Activated T-cell treated with anti-CD3 and anti-CD28 coated beads, Interleukin-2, amount 50 U/mL, for 4 hours (primary cell): ENCODE data around the gene OR2T27. TPM values are rescaled to one million over a fixed set of nuclear protein-coding genes. Genes with fewer than 3 reads are reported as not detected.
"Not testable (repeated sequence)": the region's sequence is repeated elsewhere in the genome, so short reads cannot be mapped to it uniquely, and the experiment has no call there.

ENCODE experiments used
- ATAC-seq, 2 donors: fragments of 200-7000 bp; cut with Tn5 transposase; one replicate each; pipeline ENCODE4 v1.10.0; 2021
- DNase-seq: peaks from one replicate; pipeline ENCODE4 v3.0.0-alpha.2; 2020
- H3K27me3 Mint-ChIP-seq: one replicate; pipeline ENCODE4 v1.8.0; 2021; ENCODE audit warnings: low read depth, mixed read lengths
- H3K36me3 Mint-ChIP-seq: one replicate; pipeline ENCODE4 v1.8.0; 2022; ENCODE audit warnings: mixed read lengths; ENCODE audit not compliant: insufficient read depth
- H3K4me1 Mint-ChIP-seq: one replicate; pipeline ENCODE4 v1.8.0; 2021; ENCODE audit warnings: low read depth, mixed read lengths
- H3K4me3 Mint-ChIP-seq: one replicate; pipeline ENCODE4 v1.8.0; 2021; ENCODE audit warnings: mild to moderate bottlenecking, moderate library complexity, mixed read lengths
- H3K9me3 Mint-ChIP-seq: one replicate; pipeline ENCODE4 v1.8.0; 2021; ENCODE audit warnings: mixed read lengths
- total RNA-seq, 3 donors: library from RNA; stranded (reverse); gene quantifications; one replicate each; pipeline ENCODE4 v1.2.1, GENCODE V29; 2021

The OR2T27 gene, protein sequence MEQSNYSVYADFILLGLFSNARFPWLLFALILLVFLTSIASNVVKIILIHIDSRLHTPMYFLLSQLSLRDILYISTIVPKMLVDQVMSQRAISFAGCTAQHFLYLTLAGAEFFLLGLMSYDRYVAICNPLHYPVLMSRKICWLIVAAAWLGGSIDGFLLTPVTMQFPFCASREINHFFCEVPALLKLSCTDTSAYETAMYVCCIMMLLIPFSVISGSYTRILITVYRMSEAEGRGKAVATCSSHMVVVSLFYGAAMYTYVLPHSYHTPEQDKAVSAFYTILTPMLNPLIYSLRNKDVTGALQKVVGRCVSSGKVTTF
- total RNA-seq, result not detected

DNA sequence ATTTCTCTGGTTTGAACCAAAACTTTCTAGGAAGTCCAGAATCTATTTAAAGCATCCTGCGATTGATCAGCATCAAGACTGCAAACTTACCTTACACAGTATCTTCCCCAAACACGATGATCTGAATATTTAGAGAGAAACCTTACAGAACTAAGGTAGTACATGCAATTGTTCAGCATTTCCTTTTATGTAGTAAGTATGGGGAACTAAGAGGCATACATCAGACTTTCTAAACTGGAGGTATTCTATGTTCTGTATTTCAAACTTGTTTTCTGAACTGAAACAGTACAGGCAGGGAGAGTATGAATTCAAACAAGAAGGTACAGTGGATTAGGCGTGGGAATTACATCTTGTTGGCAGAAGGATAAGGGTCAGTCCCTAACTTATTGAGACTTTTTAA, at the start of gene OR2T27:
OR2T27 (minus strand) TSS at position 175 of the 400 bp plus-strand sequence. CDS start 4,644 bp downstream, outside the sequence.
- not testable (repeated sequence) for H3K36me3 Mint-ChIP-seq, H3K4me3 Mint-ChIP-seq, H3K9me3 Mint-ChIP-seq, DNase-seq, ATAC-seq, H3K4me1 Mint-ChIP-seq, H3K27me3 Mint-ChIP-seq

GRCh38 chr1:248704606-248705005, 49.3 kb upstream of the OR2T27 start:
- Mint-ChIP-seq H3K4me1 (no peaks in the 10 kb centered on the region), H3K36me3 (no peaks in the 10 kb centered on the region), H3K4me3 (no peak overlapping the region), H3K9me3 (no peaks in the 10 kb centered on the region), H3K27me3 (peaks cover 22% of the 10 kb centered on the region)
- no peak for DNase-seq
- no peak for ATAC-seq

GRCh38 chr1:248703674-248704073, 48.3 kb upstream of the OR2T27 start:
- H3K27me3 Mint-ChIP-seq, result peaks cover 19% of the 10 kb centered on the region
- no peaks in the 10 kb centered on the region for H3K9me3 Mint-ChIP-seq
- H3K4me1 Mint-ChIP-seq, result no peaks in the 10 kb centered on the region
- DNase-seq (no peak), ATAC-seq (no peak)
- no peak overlapping the region for H3K4me3 Mint-ChIP-seq
- H3K36me3 Mint-ChIP-seq, result no peaks in the 10 kb centered on the region

DNA sequence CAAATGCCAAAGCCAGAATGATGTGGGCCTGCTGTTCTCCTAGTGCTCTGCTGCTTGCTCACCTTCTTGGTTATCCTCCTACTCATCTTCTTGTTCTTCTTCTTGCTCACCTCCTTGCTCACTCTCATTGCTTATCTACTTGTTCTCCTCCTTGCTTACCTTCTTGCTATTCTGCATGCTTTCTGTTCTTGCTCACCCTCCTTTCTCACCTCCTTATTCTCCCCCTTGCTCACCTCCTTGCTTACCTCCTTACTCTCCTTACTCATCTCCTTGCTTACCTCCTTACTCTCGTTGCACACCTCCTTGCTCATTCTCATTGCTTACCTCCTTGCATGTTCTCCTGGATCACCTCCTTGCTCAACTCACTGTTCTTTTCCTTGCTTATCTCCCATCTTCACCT, 47.4 kb upstream of the OR2T27 start, which contains the start of gene OR14I1:
OR14I1 (minus strand) TSS at position 53 of the 400 bp plus-strand sequence.
- DNase-seq (no peak), ATAC-seq (no peak)
- Mint-ChIP-seq H3K4me1 (no peaks in the 10 kb centered on the region), H3K9me3 (no peaks in the 10 kb centered on the region), H3K36me3 (no peaks in the 10 kb centered on the region), H3K27me3 (peaks cover 13% of the 10 kb centered on the region), H3K4me3 (no peak within 1 kb of the TSS)

- Mint-ChIP-seq H3K36me3 (no peaks in the 10 kb centered on the region), H3K27me3 (peaks cover 7% of the 10 kb centered on the region), H3K4me1 (no peaks in the 10 kb centered on the region), H3K4me3 (no peak overlapping the region), H3K9me3 (no peaks in the 10 kb centered on the region)
- ATAC-seq (no peak), DNase-seq (no peak)
Measured at GRCh38 chr1:248699099-248699498, 43.8 kb upstream of the OR2T27 start.

- no peak for ATAC-seq
- Mint-ChIP-seq H3K27me3 (peaks cover 7% of the 10 kb centered on the region), H3K4me3 (no peak overlapping the region)
Measured at GRCh38 chr1:248697907-248698306, 42.6 kb upstream of the OR2T27 start.

DNA sequence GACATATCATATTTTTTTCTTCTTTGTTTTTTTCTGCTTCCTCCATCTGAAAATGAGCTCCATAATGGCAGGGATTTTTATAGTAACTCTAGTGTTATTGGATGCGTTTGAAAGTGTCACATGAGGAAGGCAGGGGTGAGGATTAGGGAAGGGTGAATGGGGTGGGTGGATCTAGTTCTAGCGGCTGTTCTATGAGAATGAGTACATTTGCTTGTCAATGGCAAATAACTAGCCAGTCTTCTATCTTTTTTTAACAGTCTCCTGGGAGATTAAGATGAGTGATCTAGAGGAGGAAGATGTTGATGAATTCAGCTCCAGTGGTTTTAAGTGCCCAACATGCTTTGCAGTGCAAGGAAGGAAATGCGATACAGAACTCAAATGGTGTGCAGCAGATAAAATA, 41.4 kb upstream of the OR2T27 start:
- no peak overlapping the region for H3K4me3 Mint-ChIP-seq
- ATAC-seq, result no peak
- H3K36me3 Mint-ChIP-seq, result no peaks in the 10 kb centered on the region
- DNase-seq, result no peak
- no peaks in the 10 kb centered on the region for H3K4me1 Mint-ChIP-seq
- peaks cover 7% of the 10 kb centered on the region for H3K27me3 Mint-ChIP-seq
- H3K9me3 Mint-ChIP-seq, result no peaks in the 10 kb centered on the region

More at GRCh38 chr1:248697907-248698306, 42.6 kb upstream of the OR2T27 start:
- Mint-ChIP-seq H3K4me1 (no peaks in the 10 kb centered on the region), H3K9me3 (no peaks in the 10 kb centered on the region), H3K36me3 (no peaks in the 10 kb centered on the region)
- no peak for DNase-seq

- Mint-ChIP-seq H3K27me3 (peaks cover 7% of the 10 kb centered on the region), H3K36me3 (no peaks in the 10 kb centered on the region), H3K4me1 (no peaks in the 10 kb centered on the region), H3K9me3 (no peaks in the 10 kb centered on the region), H3K4me3 (no peak overlapping the region)
- no peak for DNase-seq
- no peak for ATAC-seq
Measured at GRCh38 chr1:248696261-248696660, 40.9 kb upstream of the OR2T27 start.

DNA sequence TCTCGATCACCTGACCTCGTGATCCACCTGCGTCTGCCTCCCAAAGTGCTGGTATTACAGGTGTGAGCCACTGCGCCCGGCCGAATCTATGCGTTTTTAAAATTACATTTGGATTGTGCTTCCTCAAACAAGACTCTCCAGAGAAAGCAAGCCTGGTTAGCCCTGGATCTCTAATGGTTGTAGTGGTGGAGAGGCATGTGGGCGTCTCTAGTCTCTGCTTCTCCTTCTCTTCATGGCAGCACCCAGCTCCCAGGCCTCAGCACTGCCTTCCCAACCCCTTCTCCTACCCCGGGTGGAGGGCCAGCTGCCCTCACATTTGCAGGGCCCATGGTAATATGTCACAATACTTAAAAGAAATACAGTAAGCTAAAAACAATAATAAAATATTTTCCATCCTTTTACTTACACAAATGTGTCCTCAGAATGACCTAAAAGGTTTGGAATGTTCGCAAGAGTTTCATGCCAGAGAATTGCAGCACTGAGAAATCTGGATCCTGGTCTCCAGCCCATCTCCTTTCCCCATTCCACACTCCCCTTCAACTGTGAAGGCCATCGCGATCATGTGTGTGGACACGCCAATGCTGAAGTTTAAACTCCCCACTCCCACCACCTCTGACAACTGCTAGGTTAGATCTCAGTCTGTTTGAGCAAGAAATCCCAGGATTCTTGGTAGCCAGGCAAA, 40.3 kb upstream of the OR2T27 start:
- DNase-seq (no peak), ATAC-seq (no peak)
- H3K4me3 Mint-ChIP-seq, result no peak overlapping the region
- H3K27me3 Mint-ChIP-seq, result peaks cover 7% of the 10 kb centered on the region
- H3K9me3 Mint-ChIP-seq, result peaks cover 3% of the 10 kb centered on the region
- no peaks in the 10 kb centered on the region for H3K36me3 Mint-ChIP-seq
- no peaks in the 10 kb centered on the region for H3K4me1 Mint-ChIP-seq

GRCh38 chr1:248691567-248692155, 36.3 kb upstream of the OR2T27 start:
- no peak overlapping the region for H3K4me3 Mint-ChIP-seq
- ATAC-seq, result no peak
- H3K36me3 Mint-ChIP-seq, result no peaks in the 10 kb centered on the region

DNA sequence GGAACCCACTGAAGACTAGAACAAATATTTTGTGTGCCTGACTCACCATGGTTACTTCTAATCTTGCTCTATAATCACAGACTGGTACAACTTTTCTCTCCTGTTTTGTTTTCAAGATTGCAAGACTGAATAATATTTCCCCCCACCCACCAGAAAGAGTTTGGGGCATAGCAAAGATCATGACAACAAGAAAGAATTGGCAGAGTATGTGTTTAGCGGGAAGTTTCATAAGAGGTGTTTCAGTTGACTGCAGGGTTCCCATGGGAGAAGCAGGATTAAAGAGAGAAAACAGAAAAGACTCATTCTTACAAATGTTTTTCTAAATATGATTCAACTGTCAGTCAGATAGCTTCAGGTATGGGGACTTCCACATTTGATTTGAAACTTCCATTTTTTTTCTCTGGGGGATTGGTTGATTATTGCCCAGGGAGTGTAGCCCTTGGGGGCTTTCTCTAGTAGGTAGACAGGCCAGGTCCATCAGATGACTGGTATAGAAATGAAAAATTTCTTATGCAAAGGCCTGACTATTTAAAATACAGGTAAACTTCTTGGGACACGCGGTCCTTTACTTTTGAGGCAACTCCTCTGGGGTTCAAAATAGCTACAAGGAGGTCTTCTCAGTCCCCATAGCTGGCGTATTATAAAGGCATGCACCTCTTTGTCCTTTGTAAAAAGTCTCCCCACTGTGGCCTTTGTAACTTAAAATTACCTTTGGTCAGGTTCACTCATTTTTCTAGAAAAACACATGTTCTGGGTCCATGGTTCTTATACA, 33.4 kb upstream of the OR2T27 start:
- no peak for ATAC-seq

More at GRCh38 chr1:248691567-248692155, 36.3 kb upstream of the OR2T27 start:
- peaks cover 4% of the 10 kb centered on the region for H3K27me3 Mint-ChIP-seq
- no peak for DNase-seq
- peaks cover 3% of the 10 kb centered on the region for H3K4me1 Mint-ChIP-seq
- H3K9me3 Mint-ChIP-seq, result peaks cover 9% of the 10 kb centered on the region

GRCh38 chr1:248686815-248687214, 31.5 kb upstream of the OR2T27 start:
- Mint-ChIP-seq H3K9me3 (peaks cover 9% of the 10 kb centered on the region), H3K4me1 (peaks cover 4% of the 10 kb centered on the region), H3K4me3 (no peak overlapping the region), H3K36me3 (no peaks in the 10 kb centered on the region), H3K27me3 (peaks cover 16% of the 10 kb centered on the region)
- no peak for DNase-seq
- no peak for ATAC-seq

More for the DNA sequence above, 33.4 kb upstream of the OR2T27 start:
- Mint-ChIP-seq H3K9me3 (peaks cover 9% of the 10 kb centered on the region), H3K36me3 (no peaks in the 10 kb centered on the region), H3K27me3 (peaks cover 5% of the 10 kb centered on the region), H3K4me1 (peaks cover 4% of the 10 kb centered on the region), H3K4me3 (no peak overlapping the region)
- DNase-seq, result no peak

- ATAC-seq (no peak), DNase-seq (no peak)
- Mint-ChIP-seq H3K36me3 (no peaks in the 10 kb centered on the region), H3K4me1 (peaks cover under 1% of the 10 kb centered on the region), H3K4me3 (no peak overlapping the region), H3K27me3 (peaks cover 24% of the 10 kb centered on the region), H3K9me3 (no peaks in the 10 kb centered on the region)
Measured at GRCh38 chr1:248681651-248682050, 26.3 kb upstream of the OR2T27 start.

- H3K27me3 Mint-ChIP-seq, result peaks cover 3% of the 10 kb centered on the region
- H3K4me3 Mint-ChIP-seq, result no peak overlapping the region
- H3K36me3 Mint-ChIP-seq, result peaks cover 3% of the 10 kb centered on the region
- H3K4me1 Mint-ChIP-seq, result no peaks in the 10 kb centered on the region
- H3K9me3 Mint-ChIP-seq, result peaks cover 5% of the 10 kb centered on the region
- ATAC-seq, result no peak
- DNase-seq, result no peak
Measured at GRCh38 chr1:248670003-248670402, 14.7 kb upstream of the OR2T27 start.
